Measurements from ENCODE around the gene NOS2.
"Not testable (repeated sequence)": the region's sequence is repeated elsewhere in the genome, so short reads cannot be mapped to it uniquely, and the experiment has no call there.

- TF ChIP-seq POLR2AphosphoS5, POLR2A (IDR thresholded peaks at IDR 0.05): not testable (repeated sequence)
- TF ChIP-seq, protein P1, sequence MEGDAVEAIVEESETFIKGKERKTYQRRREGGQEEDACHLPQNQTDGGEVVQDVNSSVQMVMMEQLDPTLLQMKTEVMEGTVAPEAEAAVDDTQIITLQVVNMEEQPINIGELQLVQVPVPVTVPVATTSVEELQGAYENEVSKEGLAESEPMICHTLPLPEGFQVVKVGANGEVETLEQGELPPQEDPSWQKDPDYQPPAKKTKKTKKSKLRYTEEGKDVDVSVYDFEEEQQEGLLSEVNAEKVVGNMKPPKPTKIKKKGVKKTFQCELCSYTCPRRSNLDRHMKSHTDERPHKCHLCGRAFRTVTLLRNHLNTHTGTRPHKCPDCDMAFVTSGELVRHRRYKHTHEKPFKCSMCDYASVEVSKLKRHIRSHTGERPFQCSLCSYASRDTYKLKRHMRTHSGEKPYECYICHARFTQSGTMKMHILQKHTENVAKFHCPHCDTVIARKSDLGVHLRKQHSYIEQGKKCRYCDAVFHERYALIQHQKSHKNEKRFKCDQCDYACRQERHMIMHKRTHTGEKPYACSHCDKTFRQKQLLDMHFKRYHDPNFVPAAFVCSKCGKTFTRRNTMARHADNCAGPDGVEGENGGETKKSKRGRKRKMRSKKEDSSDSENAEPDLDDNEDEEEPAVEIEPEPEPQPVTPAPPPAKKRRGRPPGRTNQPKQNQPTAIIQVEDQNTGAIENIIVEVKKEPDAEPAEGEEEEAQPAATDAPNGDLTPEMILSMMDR (IDR thresholded peaks at IDR 0.05 in 8 of 11, conservative IDR thresholded peaks at IDR 0.05 in 3 of 11), result not testable (repeated sequence)
These were observed 21.8 kb upstream of the NOS2 start for GRCh38 chr17:27822108-27822507.

All from spleen (tissue), 7 donors.